OCI-M1 (cell line): Measurements from ENCODE around the gene FTO.

Experiments
- DNase-seq: peaks from one replicate; lab custom pipeline; 2025; lab: John Stamatoyannopoulos, UW

The FTO gene

DNA sequence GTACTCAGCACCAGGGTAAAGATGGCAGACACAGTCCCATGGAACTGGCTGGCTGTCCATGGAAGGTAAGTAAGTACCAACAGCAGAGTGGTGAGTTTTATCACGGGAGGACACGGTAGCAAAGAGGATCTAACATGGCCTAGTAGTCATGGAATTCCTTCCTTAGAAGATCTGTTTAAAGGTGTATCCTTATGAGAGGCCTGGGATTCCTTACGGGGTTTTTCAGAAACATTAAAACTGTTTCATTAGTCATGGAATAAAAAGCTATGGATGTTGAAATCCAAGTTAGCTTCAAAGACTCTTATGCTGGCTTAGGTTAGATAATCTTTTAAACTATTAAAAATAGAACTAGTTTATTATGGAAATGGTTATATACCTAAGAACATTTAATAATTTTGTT is 7.4 kb downstream of the FTO start:
- DNase-seq: no peak

DNA sequence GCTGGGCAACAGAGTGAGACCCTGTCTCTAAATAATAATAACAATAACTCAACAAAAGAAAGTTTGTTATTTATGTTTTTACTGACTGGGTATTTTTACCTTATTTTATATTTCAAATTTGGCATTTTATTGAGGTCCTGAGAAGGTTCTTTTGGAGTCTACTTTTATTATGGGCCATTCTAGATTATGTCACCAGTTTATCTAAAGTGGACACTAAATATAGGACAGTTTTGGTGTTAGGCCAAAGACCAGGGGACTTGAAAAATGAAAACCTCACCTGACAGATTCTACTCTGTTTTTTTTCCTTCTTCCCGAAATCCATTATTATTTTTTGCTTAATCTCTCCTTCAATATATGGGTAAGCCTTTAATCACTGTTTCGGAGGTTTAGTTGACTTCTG is 8.1 kb downstream of the FTO start:
- DNase-seq: no peak

- DNase-seq: no peak
These were observed 9.6 kb downstream of the FTO start for GRCh38 chr16:53713403-53714204.

- DNase-seq: no peak
These were observed 10.5 kb downstream of the FTO start for GRCh38 chr16:53714205-53715022.

DNA sequence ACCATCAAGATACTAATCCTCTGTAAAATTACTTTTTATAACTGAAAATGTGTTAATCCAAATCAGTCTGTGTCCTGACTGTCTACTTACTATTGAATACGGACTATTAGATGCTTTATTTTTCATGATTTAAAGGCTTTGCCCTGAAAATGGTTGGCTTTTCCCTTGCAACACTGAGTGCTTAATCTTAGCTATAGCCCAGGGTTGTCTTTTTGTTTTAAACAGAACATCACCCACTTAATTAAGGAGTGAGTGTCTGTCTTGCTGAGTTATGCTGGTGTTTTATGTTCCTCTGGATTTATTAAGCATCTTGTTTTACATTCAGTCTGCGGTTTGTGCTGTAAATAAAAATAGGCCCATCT is 11.0 kb downstream of the FTO start:
- DNase-seq: no peak

- no peak for DNase-seq
These were observed 13.6 kb downstream of the FTO start for GRCh38 chr16:53717577-53717976.

GRCh38 chr16:53721017-53721416 is 17.1 kb downstream of the FTO start:
- no peak for DNase-seq

GRCh38 chr16:53726625-53727024 is 22.7 kb downstream of the FTO start:
- DNase-seq: no peak

GRCh38 chr16:53730693-53731092 is 26.7 kb downstream of the FTO start:
- no peak for DNase-seq

DNA sequence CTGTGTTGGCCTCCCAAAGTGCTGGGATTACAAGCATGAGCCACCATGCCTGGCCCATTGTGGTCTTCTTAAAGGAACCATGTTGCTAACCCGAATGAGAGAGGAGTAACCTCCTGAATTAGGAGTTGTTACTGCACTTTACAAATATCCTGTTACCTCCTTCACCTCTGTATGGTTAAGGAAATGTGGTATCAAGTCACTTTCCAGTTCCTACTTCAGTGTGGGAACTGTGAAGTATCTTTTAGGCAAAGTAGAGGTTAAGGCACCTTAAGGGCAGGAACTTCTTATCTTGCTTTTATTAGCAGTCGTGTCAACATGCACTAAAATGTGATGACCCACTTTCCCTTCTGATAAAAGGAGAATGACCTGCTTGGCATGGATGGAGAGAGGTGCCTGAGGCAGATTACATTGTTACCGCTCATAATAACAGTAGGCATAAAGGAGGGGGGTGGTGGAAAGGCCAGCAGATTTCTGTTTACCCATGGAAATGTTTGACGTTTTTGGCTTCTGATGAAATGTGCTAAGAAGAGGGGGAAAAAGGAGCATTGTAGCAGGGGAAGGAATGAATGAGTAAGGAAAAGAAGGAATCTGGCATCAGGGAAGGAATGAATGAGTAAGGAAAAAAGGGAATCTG is 28.5 kb downstream of the FTO start:
- DNase-seq: no peak

DNA sequence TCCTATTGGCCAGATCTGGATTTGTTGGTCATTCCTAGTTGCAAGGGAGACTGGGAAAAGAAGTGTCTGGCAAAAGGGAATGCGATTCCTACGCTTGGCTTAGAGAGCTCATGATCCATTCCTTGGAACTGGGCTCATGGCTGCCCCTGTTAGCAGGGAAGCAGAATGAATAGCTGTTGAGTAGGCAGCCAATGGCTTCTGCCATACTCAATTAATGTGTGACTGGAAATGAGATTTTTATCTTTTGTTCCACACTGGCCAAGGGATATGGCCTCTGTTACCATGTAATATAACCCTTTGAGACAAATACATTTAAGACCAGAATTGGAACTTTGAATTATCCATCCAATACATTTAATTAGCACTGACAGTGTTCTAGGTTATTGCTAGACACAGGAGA is 31.0 kb downstream of the FTO start:
- no peak for DNase-seq

GRCh38 chr16:53736297-53736696 is 32.3 kb downstream of the FTO start:
- no peak for DNase-seq

- DNase-seq: no peak
These were observed 33.6 kb downstream of the FTO start for GRCh38 chr16:53737552-53737951.

GRCh38 chr16:53740476-53740875 is 36.5 kb downstream of the FTO start:
- DNase-seq: peak; percentile 5

DNA sequence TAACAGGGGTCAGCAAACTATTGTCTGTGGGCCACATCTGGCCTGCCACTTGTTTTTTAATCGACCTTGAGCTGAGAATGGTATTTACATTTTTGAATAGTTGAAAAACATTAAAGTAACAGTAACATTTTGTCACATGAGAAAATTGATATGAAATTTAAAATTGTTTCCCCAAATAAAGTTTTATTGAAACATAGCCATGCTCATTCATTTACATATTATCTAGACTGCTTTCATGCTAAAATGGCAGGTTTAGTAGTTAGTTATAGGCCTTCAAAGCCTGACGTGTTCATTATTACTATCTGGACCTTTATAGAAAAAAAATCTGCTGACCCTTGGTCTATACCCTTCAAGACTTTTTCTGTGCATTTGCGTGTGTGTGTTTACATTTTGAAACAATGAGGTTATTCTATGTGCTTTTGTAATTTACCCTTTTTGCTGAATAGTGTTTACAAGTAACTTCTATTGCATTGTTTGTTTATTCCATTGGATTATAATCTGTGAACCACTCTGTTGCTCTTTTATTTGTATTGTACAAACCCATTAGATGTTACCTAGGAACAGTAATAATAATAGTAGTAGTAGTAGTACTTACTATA is 37.1 kb downstream of the FTO start:
- no peak for DNase-seq

GRCh38 chr16:53741546-53741945 is 37.6 kb downstream of the FTO start:
- no peak for DNase-seq

GRCh38 chr16:53743149-53743566 is 39.2 kb downstream of the FTO start:
- DNase-seq: peak; percentile 56

GRCh38 chr16:53744449-53744848 is 40.5 kb downstream of the FTO start:
- DNase-seq: no peak

DNA sequence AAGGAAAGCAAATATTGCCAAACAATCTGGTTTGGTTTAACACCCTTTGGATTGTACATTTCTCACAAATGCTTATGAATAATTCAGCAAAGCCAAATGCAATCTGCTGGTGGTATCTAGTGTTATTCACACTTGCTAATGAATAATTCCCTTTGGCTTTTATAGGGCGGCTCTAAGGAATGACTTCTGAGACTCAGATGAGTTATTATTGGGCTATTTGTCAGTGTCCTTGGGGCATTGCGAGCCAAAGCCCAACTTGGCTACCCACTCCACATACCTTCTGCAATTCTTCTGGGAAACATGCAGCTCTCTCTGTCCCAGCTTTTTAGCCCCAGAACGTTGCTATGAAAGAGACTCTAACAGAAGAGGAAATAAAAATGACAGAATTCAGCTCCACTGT is 41.1 kb downstream of the FTO start:
- no peak for DNase-seq

GRCh38 chr16:53745753-53746266 is 41.9 kb downstream of the FTO start:
- DNase-seq: peak; percentile 3

GRCh38 chr16:53752560-53752959 is 48.6 kb downstream of the FTO start:
- DNase-seq: no peak

DNA sequence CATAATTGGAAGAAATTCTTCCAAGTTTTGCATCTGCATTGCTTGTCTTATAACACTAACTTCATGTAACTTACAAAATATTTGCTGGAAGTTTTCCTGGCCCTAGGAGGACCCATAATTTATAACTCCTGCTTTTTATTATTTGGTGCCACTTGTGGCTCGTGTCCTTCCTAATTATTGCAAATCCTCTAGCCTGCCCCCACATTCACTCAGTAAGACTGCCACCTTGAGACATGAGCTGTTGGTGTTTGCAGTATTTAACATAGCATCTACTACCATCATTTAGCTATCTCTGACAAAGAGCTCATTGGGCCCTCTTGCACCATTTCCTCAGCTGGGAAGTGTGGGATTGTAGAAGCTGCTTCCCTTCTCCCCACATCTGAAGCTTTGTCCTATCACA is 49.5 kb downstream of the FTO start:
- peak; percentile 3 for DNase-seq
